Astrocyte (in vitro differentiated cells and primary cell): Measurements from ENCODE around the gene ADAP1. TPM values are rescaled to one million over a fixed set of nuclear protein-coding genes. Genes with fewer than 3 reads are reported as not detected.

Experiments
- DNase-seq: peaks from one replicate; pipeline ENCODE4 v3.0.0-alpha.2; 2010; ENCODE audit warnings: low read depth
- FAIRE-seq: peaks from 2 replicates; lab custom pipeline; 2011; peaks lifted over from hg19 to GRCh38; lab: Jason Lieb, UNC
- H2AFZ ChIP-seq: 2 replicates; pipeline ENCODE4 v1.6.0; 2012; ENCODE audit warnings: low read depth, low read length, inconsistent platforms
- H3K27ac ChIP-seq: 2 replicates; pipeline ENCODE4 v1.5.1; 2011; ENCODE audit warnings: low read depth, low read length, inconsistent platforms
- H3K27me3 ChIP-seq: 2 replicates; pipeline ENCODE4 v1.6.0; 2011; ENCODE audit warnings: low read length, inconsistent platforms; ENCODE audit not compliant: insufficient read depth
- H3K36me3 ChIP-seq: 2 replicates; pipeline ENCODE4 v1.5.1; 2011; ENCODE audit warnings: low read length, inconsistent platforms; ENCODE audit not compliant: insufficient read depth
- H3K4me1 ChIP-seq: 2 replicates; pipeline ENCODE4 v1.5.1; 2011; ENCODE audit warnings: low read length, inconsistent platforms; ENCODE audit not compliant: insufficient read depth
- H3K4me2 ChIP-seq: 2 replicates; pipeline ENCODE4 v1.6.0; 2012; ENCODE audit warnings: low read length, inconsistent platforms
- H3K4me3 ChIP-seq: 2 replicates; pipeline ENCODE4 v1.5.1; 2011; ENCODE audit warnings: low read depth, mild to moderate bottlenecking, low read length, inconsistent platforms; ENCODE audit not compliant: insufficient read depth
- H3K79me2 ChIP-seq: 2 replicates; pipeline ENCODE4 v1.6.0; 2012; ENCODE audit warnings: mild to moderate bottlenecking, low read length, inconsistent platforms; ENCODE audit not compliant: insufficient read depth
- H3K9ac ChIP-seq: 2 replicates; pipeline ENCODE4 v1.6.0; 2012; ENCODE audit warnings: mild to moderate bottlenecking, low read length, inconsistent platforms
- H3K9me3 ChIP-seq: 2 replicates; pipeline ENCODE4 v1.5.1; 2012; ENCODE audit warnings: low read depth, mild to moderate bottlenecking, low read length, inconsistent platforms; ENCODE audit not compliant: insufficient read depth
- H4K20me1 ChIP-seq: 2 replicates; pipeline ENCODE4 v1.6.0; 2012; ENCODE audit warnings: low read length, inconsistent platforms; ENCODE audit not compliant: insufficient read depth
- H3K27ac Mint-ChIP-seq: one replicate; pipeline ENCODE4 v1.8.0; 2021; ENCODE audit warnings: mild to moderate bottlenecking, mixed read lengths; ENCODE audit not compliant: unreplicated experiment
- H3K27me3 Mint-ChIP-seq: one replicate; pipeline ENCODE4 v1.8.0; 2021; ENCODE audit warnings: low read depth, mixed read lengths; ENCODE audit not compliant: unreplicated experiment
- H3K36me3 Mint-ChIP-seq: one replicate; pipeline ENCODE4 v1.8.0; 2021; ENCODE audit warnings: low read depth, mixed read lengths; ENCODE audit not compliant: unreplicated experiment
- H3K4me1 Mint-ChIP-seq: one replicate; pipeline ENCODE4 v1.8.0; 2021; ENCODE audit warnings: low read depth, mixed read lengths; ENCODE audit not compliant: unreplicated experiment
- H3K4me3 Mint-ChIP-seq: one replicate; pipeline ENCODE4 v1.8.0; 2021; ENCODE audit warnings: mild to moderate bottlenecking, moderate library complexity, mixed read lengths; ENCODE audit not compliant: unreplicated experiment
- H3K9me3 Mint-ChIP-seq: one replicate; pipeline ENCODE4 v1.8.0; 2021; ENCODE audit warnings: mild to moderate bottlenecking, mixed read lengths; ENCODE audit not compliant: unreplicated experiment
- EZH2 ChIP-seq: IDR thresholded peaks from 2 replicates; pipeline ENCODE4 v1.6.1; 2012; ENCODE audit warnings: mild to moderate bottlenecking, low read length, inconsistent platforms; ENCODE audit not compliant: insufficient read depth
- total RNA-seq: library from RNA; stranded (reverse); gene quantifications from 2 replicates; pipeline ENCODE4 v1.2.1, GENCODE V29; 2021
- TF ChIP-seq, protein P1 (sequence below): IDR thresholded peaks from 2 replicates; pipeline ENCODE4 v1.5.1; 2011; ENCODE audit warnings: low read depth, mild to moderate bottlenecking, inconsistent platforms, low read length, moderate library complexity; ENCODE audit not compliant: insufficient read depth

Gene ADAP1
- total RNA-seq, 1 donor from 2014 or later, result 4.8 TPM

DNA sequence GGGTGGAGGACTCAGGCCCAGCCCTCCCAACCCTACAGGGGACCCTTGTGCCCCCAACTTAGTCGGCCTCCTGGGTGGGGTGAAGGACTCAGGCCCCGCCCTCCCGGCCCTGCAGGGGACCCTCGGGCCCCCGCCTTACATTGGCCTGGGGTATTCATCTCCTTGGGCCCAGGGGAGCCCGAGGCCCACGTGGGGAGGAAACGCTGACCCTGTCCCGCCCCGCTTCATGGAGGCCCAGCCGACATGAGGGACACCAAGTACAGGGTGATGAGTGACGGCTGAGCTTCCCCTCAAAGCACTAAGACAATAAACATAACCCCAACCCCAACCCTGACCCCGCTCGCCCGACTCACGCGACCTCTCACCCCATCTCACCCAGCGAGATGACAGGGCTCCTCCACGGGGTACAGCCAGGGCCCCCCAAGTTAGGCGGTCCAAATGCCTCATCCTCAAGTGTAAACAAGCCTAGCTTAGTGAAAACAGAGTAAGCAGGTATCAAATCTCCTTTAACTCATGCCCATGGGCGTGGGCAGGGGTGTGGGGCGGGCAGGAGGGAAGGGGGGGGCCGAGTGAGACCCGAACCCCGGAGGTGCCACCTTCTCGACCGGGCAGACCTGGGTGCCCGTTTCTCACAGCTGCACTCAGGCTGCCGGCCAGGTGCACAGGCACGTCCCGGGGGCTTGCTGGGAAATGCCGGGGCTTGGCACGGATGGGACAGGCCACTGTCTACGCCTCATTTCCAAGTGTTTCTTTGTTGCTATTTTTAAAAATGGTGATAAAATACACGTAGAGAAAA, 36.7 kb upstream of the ADAP1 start:
- DNase-seq (no peak), FAIRE-seq (no peak)
- Mint-ChIP-seq H3K4me3 (no peak overlapping the region), H3K4me1 (peaks cover 2% of the 10 kb centered on the region), H3K27ac (peak overlapping the region; percentile 12), H3K36me3 (no peaks in the 10 kb centered on the region), H3K9me3 (no peaks in the 10 kb centered on the region), H3K27me3 (no peaks in the 10 kb centered on the region)
- Histone ChIP-seq H3K4me1 (peaks cover 6% of the 10 kb centered on the region), H2AFZ (no peak overlapping the region), H3K9me3 (no peaks in the 10 kb centered on the region), H3K4me3 (no peak overlapping the region), H3K27me3 (no peaks in the 10 kb centered on the region), H3K4me2 (no peak overlapping the region), H3K36me3 (no peaks in the 10 kb centered on the region), H3K9ac (no peak overlapping the region), H3K27ac (no peak overlapping the region), H3K79me2 (no peaks in the 10 kb centered on the region), H4K20me1 (peaks cover 4% of the 10 kb centered on the region)
- no peak for TF ChIP-seq EZH2
- TF ChIP-seq, protein P1, sequence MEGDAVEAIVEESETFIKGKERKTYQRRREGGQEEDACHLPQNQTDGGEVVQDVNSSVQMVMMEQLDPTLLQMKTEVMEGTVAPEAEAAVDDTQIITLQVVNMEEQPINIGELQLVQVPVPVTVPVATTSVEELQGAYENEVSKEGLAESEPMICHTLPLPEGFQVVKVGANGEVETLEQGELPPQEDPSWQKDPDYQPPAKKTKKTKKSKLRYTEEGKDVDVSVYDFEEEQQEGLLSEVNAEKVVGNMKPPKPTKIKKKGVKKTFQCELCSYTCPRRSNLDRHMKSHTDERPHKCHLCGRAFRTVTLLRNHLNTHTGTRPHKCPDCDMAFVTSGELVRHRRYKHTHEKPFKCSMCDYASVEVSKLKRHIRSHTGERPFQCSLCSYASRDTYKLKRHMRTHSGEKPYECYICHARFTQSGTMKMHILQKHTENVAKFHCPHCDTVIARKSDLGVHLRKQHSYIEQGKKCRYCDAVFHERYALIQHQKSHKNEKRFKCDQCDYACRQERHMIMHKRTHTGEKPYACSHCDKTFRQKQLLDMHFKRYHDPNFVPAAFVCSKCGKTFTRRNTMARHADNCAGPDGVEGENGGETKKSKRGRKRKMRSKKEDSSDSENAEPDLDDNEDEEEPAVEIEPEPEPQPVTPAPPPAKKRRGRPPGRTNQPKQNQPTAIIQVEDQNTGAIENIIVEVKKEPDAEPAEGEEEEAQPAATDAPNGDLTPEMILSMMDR, result no peak

DNA sequence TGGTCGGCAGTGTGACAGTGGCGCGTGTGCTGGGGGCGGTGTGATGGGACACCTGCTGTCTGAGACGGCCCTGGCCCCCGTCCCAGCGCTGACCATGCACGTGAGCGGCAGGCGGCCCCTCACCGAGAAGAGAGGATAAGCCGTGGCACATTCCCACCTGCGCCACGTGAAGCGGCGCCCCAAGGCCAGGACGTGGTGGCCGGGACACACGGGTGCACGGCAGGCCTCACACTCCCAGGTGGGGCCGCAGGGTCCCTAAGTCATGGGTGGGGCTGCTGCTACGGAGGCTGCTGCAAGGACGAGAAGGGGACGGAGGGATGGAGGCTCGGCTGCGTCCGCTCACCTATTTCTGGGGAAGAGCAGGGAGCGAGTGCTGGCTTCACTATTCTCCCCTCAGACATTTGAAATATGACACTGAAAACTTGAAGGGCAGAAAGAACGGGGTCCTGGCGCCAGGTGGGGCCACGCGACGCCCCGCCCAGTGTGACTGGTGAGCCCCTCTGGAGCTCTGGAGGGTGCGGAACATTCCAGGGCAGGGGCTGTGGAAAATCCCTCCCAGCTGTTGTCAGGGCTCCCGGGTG, 36.0 kb upstream of the ADAP1 start:
- no peaks in the 10 kb centered on the region for H3K79me2 ChIP-seq
- no peaks in the 10 kb centered on the region for H3K9me3 ChIP-seq
- H3K27ac ChIP-seq, result no peak overlapping the region
- no peak for TF ChIP-seq EZH2
- TF ChIP-seq, protein P1, result no peak
- Mint-ChIP-seq H3K9me3 (no peaks in the 10 kb centered on the region), H3K27ac (no peak overlapping the region), H3K36me3 (no peaks in the 10 kb centered on the region), H3K4me3 (no peak overlapping the region), H3K27me3 (no peaks in the 10 kb centered on the region), H3K4me1 (peaks cover 2% of the 10 kb centered on the region)
- peaks cover 4% of the 10 kb centered on the region for H4K20me1 ChIP-seq
- H2AFZ ChIP-seq, result no peak overlapping the region
- no peaks in the 10 kb centered on the region for H3K27me3 ChIP-seq
- H3K4me3 ChIP-seq, result no peak overlapping the region
- H3K9ac ChIP-seq, result no peak overlapping the region
- no peak overlapping the region for H3K4me2 ChIP-seq
- H3K4me1 ChIP-seq, result peaks cover 6% of the 10 kb centered on the region
- FAIRE-seq, result no peak
- H3K36me3 ChIP-seq, result no peaks in the 10 kb centered on the region
- DNase-seq, result no peak
